BJ (cell line): Measurements from ENCODE around the gene GHDC. TPM values are rescaled to one million over a fixed set of nuclear protein-coding genes. Genes with fewer than 3 reads are reported as not detected.
A peak's percentile ranks its signal among the peaks of the same experiment; 100 is the strongest.

ENCODE experiments used
- CTCF ChIA-PET: fragments of 350-600 bp; formaldehyde crosslinking; extraction: SDS; loops from one replicate; lab custom pipeline; 2021; ENCODE audit warnings: antibody characterized with exemption, inconsistent platforms; lab: Yijun Ruan, JAX
- POLR2A ChIA-PET: fragments of 300-600 bp; sonication (Branson Sonifier 250); formaldehyde crosslinking; extraction: SDS; loops from one replicate; lab custom pipeline; 2021; ENCODE audit warnings: antibody characterized with exemption; lab: Charles Lee
- DNase-seq: peaks from one replicate; pipeline ENCODE4 v3.0.0-alpha.2; 2011; ENCODE audit warnings: low read depth
- H3K27me3 ChIP-seq: 2 replicates; pipeline ENCODE4 v1.6.0; 2011; ENCODE audit warnings: low read length; ENCODE audit not compliant: control insufficient read depth, insufficient read depth
- H3K36me3 ChIP-seq: 2 replicates; pipeline ENCODE4 v1.5.1; 2011; ENCODE audit warnings: low read length; ENCODE audit not compliant: control insufficient read depth, insufficient read depth
- H3K4me3 ChIP-seq: 2 replicates; pipeline ENCODE4 v1.5.1; 2011; ENCODE audit warnings: low read depth, mild to moderate bottlenecking, control low read depth, low read length
- CTCF ChIP-seq: IDR thresholded peaks from 2 replicates; pipeline ENCODE4 v1.5.1; 2011; ENCODE audit warnings: low read depth, mild to moderate bottlenecking, control low read depth, inconsistent platforms, low read length, moderate library complexity; ENCODE audit not compliant: insufficient read depth
- polyA plus RNA-seq: library from polyadenylated mRNA; depleted of rRNA; stranded (reverse); fragments of >200 nt; gene quantifications from 2 replicates; pipeline ENCODE4 v1.2.3, GENCODE V29; 2011

The GHDC gene
- polyA plus RNA-seq, 1 experiment = 16.5 TPM

- no peak for DNase-seq
- TF ChIP-seq CTCF = no peak
- Histone ChIP-seq H3K36me3 (no peaks in the 10 kb centered on the region), H3K27me3 (peaks cover 25% of the 10 kb centered on the region), H3K4me3 (no peak overlapping the region)
- ChIA-PET POLR2A (no interaction called here), CTCF (interaction anchor here (0.7 to 4.7 kb wide), 16 partner anchors 8 to 345 kb away, joined by 3 to 32 read pairs (median 4); partner anchors contain the start of genes DHX58 and KAT2A)
Observed at GRCh38 chr17:42181851-42182207, 12.5 kb downstream of the GHDC start.

GRCh38 chr17:42180922-42181850 is 13.1 kb downstream of the GHDC start, which contains the start of gene KCNH4:
Gene KCNH4 (minus strand): TSS chr17:42181142. CDS start chr17:42180945, 197 bp downstream.
- POLR2A ChIA-PET = no interaction called here
- peak; percentile 59 for TF ChIP-seq CTCF
- no peaks in the 10 kb centered on the region for H3K36me3 ChIP-seq
- CTCF ChIA-PET = interaction anchor here (0.6 to 4.7 kb wide), 18 partner anchors 9 to 346 kb away, joined by 3 to 32 read pairs (median 4); partner anchors contain the start of genes DHX58 and KAT2A
- H3K4me3 ChIP-seq = peak within 1 kb of the TSS; percentile 26
- H3K27me3 ChIP-seq = peaks cover 25% of the 10 kb centered on the region
- no peak for DNase-seq

GRCh38 chr17:42180411-42180921 is 13.8 kb downstream of the GHDC start:
- Histone ChIP-seq H3K27me3 (peaks cover 25% of the 10 kb centered on the region), H3K36me3 (no peaks in the 10 kb centered on the region), H3K4me3 (no peak overlapping the region)
- ChIA-PET POLR2A (no interaction called here), CTCF (interaction anchor here (0.5 to 4.7 kb wide), 11 partner anchors 11 to 112 kb away, joined by 3 to 32 read pairs (median 6); partner anchors contain the start of genes DHX58 and KAT2A)
- no peak for TF ChIP-seq CTCF
- DNase-seq = no peak

GRCh38 chr17:42179911-42180410 is 14.3 kb downstream of the GHDC start:
- no peak for TF ChIP-seq CTCF
- H3K4me3 ChIP-seq = no peak overlapping the region
- DNase-seq = no peak
- H3K36me3 ChIP-seq = no peaks in the 10 kb centered on the region
- H3K27me3 ChIP-seq = peaks cover 25% of the 10 kb centered on the region
- POLR2A ChIA-PET = no interaction called here
- CTCF ChIA-PET = interaction anchor here (0.5 to 4.7 kb wide), 8 partner anchors 8 to 235 kb away, joined by 3 to 32 read pairs (median 3); partner anchors contain the start of gene KAT2A

- DNase-seq = no peak
- Histone ChIP-seq H3K36me3 (no peaks in the 10 kb centered on the region), H3K4me3 (no peak overlapping the region), H3K27me3 (peaks cover 26% of the 10 kb centered on the region)
- TF ChIP-seq CTCF = no peak
- CTCF ChIA-PET = interaction anchor here (1.4 to 1.5 kb wide), 3 partner anchors 8 to 45 kb away, joined by 3 read pairs; no protein-coding TSS in a partner anchor
- POLR2A ChIA-PET = no interaction called here
Observed at GRCh38 chr17:42179335-42179734, 15.0 kb downstream of the GHDC start.
